Calu3 (cell line): ENCODE measurements around the gene LRRIQ1. TPM values are rescaled to one million over a fixed set of nuclear protein-coding genes. Genes with fewer than 3 reads are reported as not detected.
"Not testable (repeated sequence)": the region's sequence is repeated elsewhere in the genome, so short reads cannot be mapped to it uniquely, and the experiment has no call there.

Experiments
- BruUV-seq: library from RNA; stranded (reverse); fragments of 400-500 nt; replicated peaks from 2 replicates; lab custom pipeline; 2021; lab: Mats Ljungman, UMichigan
- CTCF ChIA-PET: fragments of 300-600 bp; sonication (Branson Sonifier 250); formaldehyde crosslinking; loops from one replicate; lab custom pipeline; 2022; ENCODE audit warnings: antibody characterized with exemption; lab: Charles Lee
- DNase-seq: peaks from one replicate; pipeline ENCODE4 v3.0.0; 2022
- H3K27ac Mint-ChIP-seq: one replicate; pipeline ENCODE4 v1.8.0; 2022; ENCODE audit warnings: mixed read lengths; ENCODE audit not compliant: unreplicated experiment
- H3K27me3 Mint-ChIP-seq: one replicate; pipeline ENCODE4 v1.8.0; 2022; ENCODE audit warnings: mixed read lengths; ENCODE audit not compliant: unreplicated experiment
- H3K36me3 Mint-ChIP-seq: one replicate; pipeline ENCODE4 v1.8.0; 2022; ENCODE audit warnings: mild to moderate bottlenecking, moderate library complexity, mixed read lengths; ENCODE audit not compliant: insufficient read depth, unreplicated experiment
- H3K4me1 Mint-ChIP-seq: one replicate; pipeline ENCODE4 v1.8.0; 2022; ENCODE audit warnings: mild to moderate bottlenecking, low read depth, mixed read lengths; ENCODE audit not compliant: unreplicated experiment
- H3K4me3 Mint-ChIP-seq: one replicate; pipeline ENCODE4 v1.8.0; 2022; ENCODE audit warnings: mild to moderate bottlenecking, low read depth, moderate library complexity, mixed read lengths; ENCODE audit not compliant: unreplicated experiment
- H3K9me3 Mint-ChIP-seq: one replicate; pipeline ENCODE4 v1.8.0; 2022; ENCODE audit warnings: low read depth, mixed read lengths; ENCODE audit not compliant: unreplicated experiment
- CTCF ChIP-seq: fragments of 200-600 bp; IDR thresholded peaks from one replicate; pipeline ENCODE4 v1.8.0; 2022; ENCODE audit warnings: antibody characterized with exemption; ENCODE audit not compliant: unreplicated experiment
- intact Hi-C: fragments of 100-400 bp; cut with micrococcal nuclease; formaldehyde crosslinking; loops from one replicate; pipeline ENCODE4 v1.10.0; 2022; ENCODE audit not compliant: unreplicated experiment
- total RNA-seq: library from RNA; stranded (reverse); gene quantifications from 2 replicates; pipeline ENCODE4 v1.2.3, GENCODE V29; 2022

LRRIQ1 gene
- total RNA-seq, 1 experiment from 2014 or later: 1.4 TPM

- DNase-seq: no peak
- TF ChIP-seq CTCF: no peak
- intact Hi-C loops: no loop called here
- peaks cover 13% of the 10 kb centered on the region for H3K4me1 Mint-ChIP-seq
- CTCF ChIA-PET: interaction anchor here (0.7 kb wide), 1 partner anchor 87 kb away, joined by 4 read pairs; no protein-coding TSS in a partner anchor
- no peaks in the 10 kb centered on the region for H3K36me3 Mint-ChIP-seq
- no peaks in the 10 kb centered on the region for H3K9me3 Mint-ChIP-seq
- no TSS peak for BruUV-seq
- no peak overlapping the region for H3K27ac Mint-ChIP-seq
- H3K4me3 Mint-ChIP-seq: no peak overlapping the region
- no peaks in the 10 kb centered on the region for H3K27me3 Mint-ChIP-seq
Observed at GRCh38 chr12:85004204-85004603, 31.9 kb upstream of the LRRIQ1 start.

- DNase-seq, intact Hi-C loops, H3K36me3 Mint-ChIP-seq, H3K27ac Mint-ChIP-seq, H3K27me3 Mint-ChIP-seq, H3K4me3 Mint-ChIP-seq, H3K9me3 Mint-ChIP-seq, BruUV-seq: not testable (repeated sequence)
- CTCF ChIA-PET: interaction anchor here (0.7 kb wide), 1 partner anchor 88 kb away, joined by 4 read pairs; no protein-coding TSS in a partner anchor
- peaks cover 13% of the 10 kb centered on the region for H3K4me1 Mint-ChIP-seq
Observed at GRCh38 chr12:85005047-85005446, 31.1 kb upstream of the LRRIQ1 start.

GRCh38 chr12:85005615-85006014, 30.5 kb upstream of the LRRIQ1 start:
- CTCF ChIA-PET: no interaction called here
- H3K36me3 Mint-ChIP-seq: no peaks in the 10 kb centered on the region
- no peaks in the 10 kb centered on the region for H3K9me3 Mint-ChIP-seq
- intact Hi-C loops: no loop called here
- no peak overlapping the region for H3K4me3 Mint-ChIP-seq
- H3K27ac Mint-ChIP-seq: no peak overlapping the region
- peaks cover 13% of the 10 kb centered on the region for H3K4me1 Mint-ChIP-seq
- H3K27me3 Mint-ChIP-seq: no peaks in the 10 kb centered on the region
- no TSS peak for BruUV-seq
- no peak for DNase-seq
- TF ChIP-seq CTCF: no peak

- no peaks in the 10 kb centered on the region for H3K36me3 Mint-ChIP-seq
- H3K4me1 Mint-ChIP-seq: peaks cover 13% of the 10 kb centered on the region
- no peaks in the 10 kb centered on the region for H3K9me3 Mint-ChIP-seq
- no peaks in the 10 kb centered on the region for H3K27me3 Mint-ChIP-seq
- H3K27ac Mint-ChIP-seq: no peak overlapping the region
- no TSS peak for BruUV-seq
- DNase-seq: no peak
- no peak for TF ChIP-seq CTCF
- intact Hi-C loops: no loop called here
- CTCF ChIA-PET: no interaction called here
- no peak overlapping the region for H3K4me3 Mint-ChIP-seq
Observed at GRCh38 chr12:85006206-85006605, 29.9 kb upstream of the LRRIQ1 start.

GRCh38 chr12:85007836-85008235, 28.3 kb upstream of the LRRIQ1 start:
- no peak for TF ChIP-seq CTCF
- no peak overlapping the region for H3K4me3 Mint-ChIP-seq
- no peaks in the 10 kb centered on the region for H3K27me3 Mint-ChIP-seq
- no peak for DNase-seq
- CTCF ChIA-PET: no interaction called here
- no peaks in the 10 kb centered on the region for H3K36me3 Mint-ChIP-seq
- H3K4me1 Mint-ChIP-seq: peaks cover 22% of the 10 kb centered on the region
- H3K9me3 Mint-ChIP-seq: no peaks in the 10 kb centered on the region
- no peak overlapping the region for H3K27ac Mint-ChIP-seq
- intact Hi-C loops: no loop called here
- no TSS peak for BruUV-seq
